Stimulated activated CD4-positive, alpha-beta T cell treated with anti-CD3 and anti-CD28 coated beads, Interleukin-15, amount 100 ng/mL, for 1 hour (primary cell): ENCODE measurements around the gene NIBAN1.
"Not testable (repeated sequence)": the region's sequence is repeated elsewhere in the genome, so short reads cannot be mapped to it uniquely, and the experiment has no call there.

ENCODE experiments used
- DNase-seq, 2 donors: peaks; one replicate each; pipeline ENCODE4 v3.0.0-alpha.2; 2020; ENCODE audit warnings: low read depth in 1 of 2, low spot score in 1 of 2

Gene NIBAN1

GRCh38 chr1:184973272-184974055 is 844 bp downstream of the NIBAN1 start:
- DNase-seq: peak; percentile 3 to 6

GRCh38 chr1:184972315-184973055 is 1.8 kb downstream of the NIBAN1 start:
- DNase-seq: no peak

- no peak for DNase-seq
Measured at GRCh38 chr1:184971522-184972265, 2.6 kb downstream of the NIBAN1 start.

GRCh38 chr1:184970691-184971161 is 3.6 kb downstream of the NIBAN1 start:
- no peak for DNase-seq

GRCh38 chr1:184966989-184967388 is 7.3 kb downstream of the NIBAN1 start:
- DNase-seq: no peak

GRCh38 chr1:184965944-184966860 is 8.1 kb downstream of the NIBAN1 start:
- DNase-seq: no peak

- no peak for DNase-seq
Measured at GRCh38 chr1:184965439-184965838, 8.9 kb downstream of the NIBAN1 start.

- no peak for DNase-seq
Measured at GRCh38 chr1:184959626-184960025, 14.7 kb downstream of the NIBAN1 start.

- no peak for DNase-seq
Measured at GRCh38 chr1:184958554-184959353, 15.6 kb downstream of the NIBAN1 start.

- DNase-seq: not testable (repeated sequence)
Measured at GRCh38 chr1:184957901-184958300, 16.4 kb downstream of the NIBAN1 start.

- DNase-seq: no peak
Measured at GRCh38 chr1:184956999-184957700, 17.2 kb downstream of the NIBAN1 start.

- DNase-seq: no peak
Measured at GRCh38 chr1:184954232-184954995, 19.9 kb downstream of the NIBAN1 start.

- no peak for DNase-seq
Measured at GRCh38 chr1:184953600-184954219, 20.6 kb downstream of the NIBAN1 start.

GRCh38 chr1:184952428-184952827 is 21.9 kb downstream of the NIBAN1 start:
- DNase-seq: no peak

GRCh38 chr1:184951788-184952187 is 22.5 kb downstream of the NIBAN1 start:
- DNase-seq: no peak

GRCh38 chr1:184950906-184951305 is 23.4 kb downstream of the NIBAN1 start:
- DNase-seq: no peak

- no peak for DNase-seq
Measured at GRCh38 chr1:184950227-184950626, 24.1 kb downstream of the NIBAN1 start.
